Mucosa of rectum (tissue), 2 donors: Measurements from ENCODE around the gene SPAG16.
"Not testable (repeated sequence)": the region's sequence is repeated elsewhere in the genome, so short reads cannot be mapped to it uniquely, and the experiment has no call there.

Experiments used
- H3K27ac ChIP-seq, 2 donors: one replicate each; pipeline ENCODE4 v1.7.0; 2013; ENCODE audit warnings: inconsistent platforms in 2 of 2, low read depth in 2 of 2, low read length in 2 of 2
- H3K27me3 ChIP-seq, 2 donors: one replicate each; pipeline ENCODE4 v1.7.0; 2013; ENCODE audit warnings: low read length in 2 of 2; ENCODE audit not compliant: control insufficient read depth in 2 of 2, insufficient read depth in 2 of 2
- H3K36me3 ChIP-seq, 2 donors: one replicate each; pipeline ENCODE4 v1.7.0; 2013; ENCODE audit warnings: low read length in 2 of 2; ENCODE audit not compliant: control insufficient read depth in 2 of 2, insufficient read depth in 2 of 2
- H3K4me1 ChIP-seq, 2 donors: one replicate each; pipeline ENCODE4 v1.7.0; 2013; ENCODE audit warnings: low read length in 2 of 2, mild to moderate bottlenecking in 1 of 2; ENCODE audit not compliant: control insufficient read depth in 2 of 2, insufficient read depth in 2 of 2
- H3K4me3 ChIP-seq, 2 donors: one replicate each; pipeline ENCODE4 v1.7.0; 2013; ENCODE audit warnings: low read length in 2 of 2
- H3K9ac ChIP-seq, 2 donors: one replicate each; pipeline ENCODE4 v1.7.0; 2013; ENCODE audit warnings: low read length in 2 of 2, low read depth in 1 of 2, mild to moderate bottlenecking in 1 of 2
- H3K9me3 ChIP-seq, 2 donors: one replicate each; pipeline ENCODE4 v1.7.0; 2013; ENCODE audit warnings: low read length in 2 of 2; ENCODE audit not compliant: control insufficient read depth in 2 of 2
- donor health status: healthy.
- donor health status: Normal muscosa, but diverticular disease.

SPAG16 gene

DNA sequence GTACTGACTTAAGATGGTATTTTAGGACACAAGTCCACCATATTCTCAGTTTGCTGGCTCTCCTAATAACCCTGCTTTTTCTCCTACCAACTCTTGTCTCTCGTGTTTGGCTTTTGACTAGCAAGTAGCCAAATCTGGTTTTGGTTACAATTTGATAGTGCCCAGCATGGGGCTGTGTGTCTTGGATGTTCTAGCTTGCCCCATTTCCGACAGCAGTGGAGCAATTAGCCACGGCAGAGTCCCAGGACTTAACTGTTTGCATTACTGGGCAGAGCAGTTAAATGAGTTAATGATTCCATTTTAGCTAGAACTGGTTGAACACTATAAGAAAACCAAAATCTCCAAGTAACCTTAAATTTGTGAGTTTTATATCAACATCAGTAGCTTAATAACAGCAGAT, 18.6 kb upstream of the SPAG16 start:
- Histone ChIP-seq H3K9ac (no peak overlapping the region), H3K4me1 (no peaks in the 10 kb centered on the region), H3K4me3 (no peak overlapping the region), H3K27ac (no peak overlapping the region), H3K27me3 (no peaks in the 10 kb centered on the region), H3K36me3 (no peaks in the 10 kb centered on the region), H3K9me3 (no peaks in the 10 kb centered on the region)

DNA sequence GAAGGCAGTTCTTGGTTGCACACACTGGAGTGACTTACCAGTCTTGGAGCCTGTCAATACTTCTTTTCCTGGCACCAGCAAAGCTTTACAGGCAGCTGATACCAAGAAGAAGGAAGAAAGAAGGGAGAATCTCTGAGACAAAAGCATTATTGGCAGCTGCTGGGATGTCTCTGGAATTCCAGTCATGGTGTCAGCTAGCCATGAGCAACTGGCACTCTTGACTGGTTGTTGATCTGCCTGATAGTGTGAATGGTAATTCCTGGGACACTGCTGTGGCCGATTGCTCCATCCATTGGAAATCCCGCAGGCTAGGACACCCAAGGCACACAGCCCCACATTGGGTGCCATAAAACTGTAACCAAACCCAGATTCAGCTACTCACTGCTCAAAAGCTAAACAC, 17.8 kb upstream of the SPAG16 start:
- Histone ChIP-seq H3K27ac (no peak overlapping the region), H3K36me3 (no peaks in the 10 kb centered on the region), H3K4me1 (no peaks in the 10 kb centered on the region)

DNA sequence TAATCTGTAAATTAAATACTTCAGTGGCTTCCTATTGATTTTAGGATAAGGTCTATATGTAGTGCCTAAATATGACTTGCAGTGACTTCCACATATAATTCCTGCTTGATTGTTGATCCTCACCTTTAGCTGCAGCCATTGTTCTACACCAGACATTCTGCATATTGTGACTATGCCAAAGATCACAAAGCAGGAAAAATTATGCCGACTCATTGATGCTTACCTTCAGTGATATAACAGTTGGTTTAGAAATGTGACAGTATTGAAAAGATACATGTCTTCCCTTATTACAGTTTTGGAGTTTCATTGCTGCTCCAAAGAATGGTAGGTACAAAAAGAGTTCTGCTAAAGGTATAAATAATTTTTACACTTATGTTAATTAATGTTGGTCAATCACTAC, 12.3 kb upstream of the SPAG16 start:
- Histone ChIP-seq H3K9ac (no peak overlapping the region), H3K4me1 (no peaks in the 10 kb centered on the region), H3K36me3 (no peaks in the 10 kb centered on the region)

More for the DNA sequence above, 17.8 kb upstream of the SPAG16 start:
- Histone ChIP-seq H3K9me3 (no peaks in the 10 kb centered on the region), H3K4me3 (no peak overlapping the region), H3K27me3 (no peaks in the 10 kb centered on the region), H3K9ac (no peak overlapping the region)

DNA sequence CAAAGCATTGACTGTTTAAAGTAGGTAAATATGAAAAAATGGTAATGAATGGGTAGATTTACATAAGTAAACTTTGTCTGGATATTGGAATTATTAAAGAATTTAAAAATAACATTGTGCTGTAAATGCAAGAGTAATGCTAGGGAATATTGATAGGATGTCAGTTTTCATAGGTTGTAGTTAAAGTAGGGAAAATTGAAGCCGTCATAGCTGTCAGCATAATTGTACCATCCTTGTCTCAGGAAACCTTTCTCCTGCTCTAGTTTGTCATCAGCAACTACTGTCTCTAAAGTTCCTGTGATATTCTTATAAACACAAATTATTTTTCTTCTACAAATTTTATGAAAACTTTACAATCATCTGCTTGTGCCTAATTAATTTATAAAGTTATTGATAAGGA, 10.1 kb upstream of the SPAG16 start:
- Histone ChIP-seq H3K9ac (no peak overlapping the region), H3K4me1 (no peaks in the 10 kb centered on the region), H3K4me3 (no peak overlapping the region), H3K27ac (no peak overlapping the region), H3K36me3 (no peaks in the 10 kb centered on the region), H3K27me3 (no peaks in the 10 kb centered on the region), H3K9me3 (no peaks in the 10 kb centered on the region)

More for the DNA sequence above, 12.3 kb upstream of the SPAG16 start:
- Histone ChIP-seq H3K9me3 (no peaks in the 10 kb centered on the region), H3K27ac (no peak overlapping the region), H3K4me3 (no peak overlapping the region), H3K27me3 (no peaks in the 10 kb centered on the region)

DNA sequence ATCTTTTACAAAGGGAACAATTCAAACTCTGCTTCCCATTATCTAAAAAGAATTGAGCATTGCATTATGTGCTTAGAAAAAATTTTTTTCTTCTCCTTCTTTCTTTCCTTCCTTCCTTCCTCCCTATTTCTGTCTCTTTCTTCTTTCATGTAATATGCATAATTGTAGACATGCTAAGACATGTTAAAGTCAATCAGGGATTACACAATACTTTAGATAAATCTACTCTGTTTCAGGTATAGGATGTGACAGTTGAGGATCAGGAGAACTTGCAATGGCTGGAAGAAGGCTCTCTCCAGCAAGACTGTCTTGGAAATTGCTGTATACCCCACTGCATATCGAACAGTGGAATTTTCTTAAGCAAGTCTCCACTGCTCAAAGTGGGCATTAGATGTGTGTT, 9.0 kb upstream of the SPAG16 start:
- Histone ChIP-seq H3K9ac (no peak overlapping the region), H3K27me3 (no peaks in the 10 kb centered on the region), H3K36me3 (no peaks in the 10 kb centered on the region), H3K4me3 (no peak overlapping the region), H3K4me1 (no peaks in the 10 kb centered on the region), H3K27ac (no peak overlapping the region), H3K9me3 (no peaks in the 10 kb centered on the region)

DNA sequence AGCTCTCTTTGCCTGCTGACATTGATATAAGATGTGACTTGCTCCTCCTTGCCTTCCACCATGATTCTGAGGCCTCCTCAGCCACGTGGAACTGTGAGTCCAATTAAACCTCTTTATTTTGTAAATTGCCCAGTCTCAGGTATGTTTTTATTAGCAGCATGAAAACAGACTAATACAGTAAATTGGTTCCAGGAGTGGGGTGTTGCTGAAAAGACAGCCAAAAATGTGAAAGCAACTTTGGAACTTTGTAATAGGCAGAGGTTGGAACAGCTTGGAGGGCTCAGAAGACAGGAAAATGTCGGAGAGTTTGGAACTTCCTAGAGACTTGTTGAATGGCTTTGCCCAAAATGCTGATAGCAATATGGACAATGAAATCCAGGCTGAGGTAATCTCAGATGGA, 7.1 kb upstream of the SPAG16 start:
- not testable (repeated sequence) for H3K4me1 ChIP-seq, H3K4me3 ChIP-seq, H3K9me3 ChIP-seq, H3K27me3 ChIP-seq, H3K9ac ChIP-seq, H3K27ac ChIP-seq, H3K36me3 ChIP-seq

DNA sequence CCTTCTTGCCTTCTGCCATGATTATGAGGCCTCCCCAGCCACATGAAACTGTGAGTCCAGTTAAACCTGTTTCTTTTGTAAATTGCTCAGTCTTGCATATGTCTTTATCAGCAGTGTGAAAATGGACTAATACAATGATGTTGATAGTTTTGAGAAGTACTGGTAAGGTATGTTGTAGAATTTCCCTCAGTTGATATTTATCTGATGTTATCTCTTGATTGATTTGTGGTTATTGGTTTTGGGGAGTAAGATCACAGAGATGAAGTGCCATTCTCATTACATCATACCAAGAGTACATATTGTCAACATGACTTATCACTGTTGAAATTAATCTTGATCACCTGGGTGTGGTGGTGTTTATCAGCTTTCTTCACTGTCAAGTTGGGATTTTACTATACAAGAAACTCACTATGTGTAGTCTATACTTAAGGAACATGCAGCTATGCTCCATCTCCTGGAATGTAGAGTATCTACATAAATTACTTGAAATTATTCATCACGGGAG, 5.1 kb upstream of the SPAG16 start:
- Histone ChIP-seq H3K9me3 (no peaks in the 10 kb centered on the region), H3K36me3 (no peaks in the 10 kb centered on the region), H3K9ac (no peak overlapping the region), H3K27ac (no peak overlapping the region), H3K4me3 (no peak overlapping the region), H3K27me3 (no peaks in the 10 kb centered on the region), H3K4me1 (no peaks in the 10 kb centered on the region)

DNA sequence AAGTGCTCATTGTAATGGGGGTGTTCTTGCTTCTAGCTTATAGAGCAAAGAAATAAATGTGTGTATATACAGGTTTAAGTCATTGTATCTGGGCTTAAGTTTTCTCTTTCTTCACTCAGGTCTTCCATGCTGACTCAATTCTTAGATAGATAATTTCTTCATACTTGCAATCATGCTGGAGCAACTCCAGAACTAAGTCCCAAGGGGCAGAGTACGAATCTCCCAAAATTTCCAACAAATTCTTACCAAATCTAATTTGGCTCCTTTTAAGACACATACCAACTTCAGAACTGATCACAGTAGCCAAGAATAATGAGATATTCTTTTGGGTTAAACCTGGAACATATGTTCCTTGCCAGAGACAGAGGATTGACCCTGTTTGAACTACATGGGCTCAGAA, 4.3 kb upstream of the SPAG16 start:
- no peaks in the 10 kb centered on the region for H3K9me3 ChIP-seq
- peaks cover 3 to 4% of the 10 kb centered on the region in 2 donors for H3K4me1 ChIP-seq
- no peak overlapping the region for H3K27ac ChIP-seq
- no peak overlapping the region for H3K9ac ChIP-seq
- H3K36me3 ChIP-seq, result no peaks in the 10 kb centered on the region
- no peak overlapping the region for H3K4me3 ChIP-seq
- H3K27me3 ChIP-seq, result no peaks in the 10 kb centered on the region

DNA sequence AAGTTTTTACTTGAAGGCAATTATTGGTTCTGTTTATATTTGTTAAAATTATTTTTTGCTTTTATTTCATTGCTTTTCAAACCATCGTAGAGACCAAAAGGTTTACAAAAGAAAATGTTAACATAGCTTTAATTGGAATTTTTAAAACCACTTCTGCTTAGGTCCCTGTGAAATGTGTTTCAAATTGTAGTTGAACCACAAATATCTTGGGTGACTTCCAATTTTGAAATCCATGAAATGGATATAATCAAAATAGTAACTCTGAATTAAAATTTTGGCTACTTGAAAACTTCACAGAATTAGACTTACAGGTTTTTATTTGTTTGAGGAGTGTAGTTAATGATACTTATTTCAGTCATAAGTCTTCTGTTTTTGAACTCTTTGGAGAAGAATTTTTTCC, 3.1 kb upstream of the SPAG16 start:
- no peaks in the 10 kb centered on the region for H3K36me3 ChIP-seq
- H3K9me3 ChIP-seq, result no peaks in the 10 kb centered on the region
- H3K4me3 ChIP-seq, result no peak overlapping the region
- peaks cover 4 to 12% of the 10 kb centered on the region in 2 donors for H3K4me1 ChIP-seq
- no peak overlapping the region for H3K9ac ChIP-seq
- H3K27me3 ChIP-seq, result no peaks in the 10 kb centered on the region
- H3K27ac ChIP-seq, result no peak overlapping the region

DNA sequence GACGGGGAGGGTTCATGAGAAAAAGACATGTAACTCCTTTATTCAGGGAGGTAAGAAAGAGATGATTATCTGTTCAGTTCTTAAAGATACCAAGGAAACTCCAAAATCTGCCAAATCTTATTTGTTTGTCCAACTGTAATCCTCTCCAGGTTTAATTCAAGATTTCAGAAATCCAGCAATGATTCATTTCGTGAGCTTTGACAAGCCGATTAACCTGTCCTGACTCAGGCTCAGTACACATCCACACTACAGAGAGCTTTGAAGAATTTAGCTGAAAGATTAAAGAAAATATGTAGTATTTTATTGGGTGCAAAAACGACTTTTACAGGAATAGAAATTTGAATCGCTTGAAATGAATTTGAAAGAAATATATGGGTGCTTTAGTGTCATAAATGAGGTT, 1.1 kb downstream of the SPAG16 start:
- no peak overlapping the region for H3K27ac ChIP-seq
- no peaks in the 10 kb centered on the region for H3K36me3 ChIP-seq
- H3K27me3 ChIP-seq, result no peaks in the 10 kb centered on the region
- H3K4me1 ChIP-seq, result peaks cover 4 to 16% of the 10 kb centered on the region in 2 donors
- peak overlapping the region in 1 of 2 donors; percentile 89 for H3K9ac ChIP-seq
- peak overlapping the region; percentile 93 to 94 for H3K4me3 ChIP-seq
- H3K9me3 ChIP-seq, result no peaks in the 10 kb centered on the region

DNA sequence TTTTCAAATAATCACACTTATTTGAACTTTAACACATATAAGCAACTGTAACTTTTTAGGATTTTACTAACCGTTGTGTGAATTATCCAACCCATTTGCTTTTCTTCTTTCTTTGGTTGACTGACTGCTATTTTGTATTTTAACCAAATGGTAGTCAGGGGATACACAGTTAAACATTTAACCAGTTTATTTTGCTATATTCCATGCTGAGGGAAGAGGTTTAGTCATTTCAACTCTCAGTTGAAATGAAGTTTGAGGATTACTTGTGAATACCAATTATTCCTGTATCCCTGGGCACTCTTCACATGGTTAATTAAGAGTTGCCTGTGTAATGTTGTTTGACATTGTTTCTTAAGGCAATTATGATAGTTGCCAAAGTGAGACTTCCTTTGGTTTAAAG, 1.9 kb downstream of the SPAG16 start:
- Histone ChIP-seq H3K4me1 (peaks cover 4 to 16% of the 10 kb centered on the region in 2 donors), H3K4me3 (peak overlapping the region in 1 of 2 donors; percentile 8), H3K9me3 (no peaks in the 10 kb centered on the region), H3K27ac (no peak overlapping the region), H3K9ac (no peak overlapping the region), H3K27me3 (no peaks in the 10 kb centered on the region), H3K36me3 (no peaks in the 10 kb centered on the region)
